Stimulated activated CD4-positive, alpha-beta T cell treated with anti-CD3 and anti-CD28 coated beads, Interleukin-4, amount 100 ng/mL, for 4 hours (primary cell): ENCODE results near the gene MAPK6.
"Not testable (repeated sequence)": the region's sequence is repeated elsewhere in the genome, so short reads cannot be mapped to it uniquely, and the experiment has no call there.

ENCODE experiments used
- DNase-seq, 2 experiments: peaks; one replicate each; pipeline ENCODE4 v3.0.0-alpha.2; 2020

MAPK6 gene

GRCh38 chr15:52018693-52019393 lies at the start of gene MAPK6:
MAPK6 (plus strand) TSS chr15:52019219; CDS start chr15:52046461, 27,242 bp downstream.
- DNase-seq: peak; percentile 94 to 97

DNA sequence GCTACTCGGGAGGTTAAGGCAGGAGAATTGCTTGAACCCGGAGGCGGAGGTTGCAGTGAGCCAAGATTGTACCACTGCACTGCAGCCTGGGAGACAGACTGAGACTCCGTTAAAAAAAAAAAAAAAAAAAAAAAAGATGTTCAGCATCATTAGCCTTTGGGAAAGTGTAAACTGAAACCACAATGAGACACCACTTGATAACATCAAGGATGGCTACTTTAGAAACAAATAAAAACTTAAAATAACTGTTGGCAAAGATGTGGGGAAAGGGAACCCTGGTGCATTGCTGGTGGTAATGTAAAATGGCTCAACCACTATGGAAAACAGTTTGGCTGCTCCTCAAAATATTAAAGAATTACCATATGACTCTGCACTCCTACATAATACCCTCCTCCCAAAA lies 49.3 kb upstream of the MAPK6 start:
- DNase-seq: no peak

- no peak for DNase-seq
Measured at GRCh38 chr15:51970132-51970817, 48.7 kb upstream of the MAPK6 start.

- DNase-seq: no peak
Measured at GRCh38 chr15:51971032-51971374, 48.0 kb upstream of the MAPK6 start.

DNA sequence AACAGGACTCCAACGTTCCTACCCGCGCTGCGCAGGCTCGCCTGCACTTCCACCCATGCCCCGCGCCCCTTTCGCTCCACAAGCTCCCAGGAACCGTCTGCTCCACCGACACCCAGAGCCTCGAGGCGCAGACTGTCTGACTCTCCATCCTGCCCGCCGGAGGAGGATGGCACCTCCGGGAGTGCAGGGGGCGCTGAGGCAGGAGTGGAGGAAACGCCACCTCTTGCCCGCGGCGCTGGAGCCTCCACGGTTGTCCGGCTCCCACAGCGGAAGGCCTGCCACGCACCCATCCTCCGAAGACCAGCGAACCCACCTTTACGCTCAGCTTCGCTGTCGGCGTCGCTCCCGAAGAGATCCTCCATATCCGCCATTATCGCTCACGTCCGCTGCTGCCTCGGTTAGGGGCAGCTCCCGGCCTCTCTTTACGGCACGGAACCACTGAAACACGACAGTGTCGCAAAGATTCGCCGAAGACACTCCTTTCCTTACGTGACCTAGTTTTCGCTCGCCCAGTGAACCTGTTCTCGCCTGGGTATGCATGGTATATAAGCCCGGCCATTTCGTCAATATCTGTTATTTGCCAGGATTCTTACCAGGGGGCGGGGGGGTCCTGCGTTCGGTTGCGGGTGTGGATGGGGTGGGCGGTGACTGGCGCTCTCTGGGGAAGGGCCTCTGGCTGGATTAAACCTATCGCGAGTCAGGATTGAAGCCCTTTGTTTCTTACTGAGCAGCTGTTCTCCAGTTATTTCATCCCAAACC lies 47.5 kb upstream of the MAPK6 start, which contains the start of gene LEO1:
Gene LEO1 (minus strand): TSS at position 404 of the 759 bp plus-strand sequence. CDS start 33 bp downstream, at position 371.
- peak; percentile 71 to 89 for DNase-seq

- DNase-seq: no peak
Measured at GRCh38 chr15:51973220-51973619, 45.8 kb upstream of the MAPK6 start.

DNA sequence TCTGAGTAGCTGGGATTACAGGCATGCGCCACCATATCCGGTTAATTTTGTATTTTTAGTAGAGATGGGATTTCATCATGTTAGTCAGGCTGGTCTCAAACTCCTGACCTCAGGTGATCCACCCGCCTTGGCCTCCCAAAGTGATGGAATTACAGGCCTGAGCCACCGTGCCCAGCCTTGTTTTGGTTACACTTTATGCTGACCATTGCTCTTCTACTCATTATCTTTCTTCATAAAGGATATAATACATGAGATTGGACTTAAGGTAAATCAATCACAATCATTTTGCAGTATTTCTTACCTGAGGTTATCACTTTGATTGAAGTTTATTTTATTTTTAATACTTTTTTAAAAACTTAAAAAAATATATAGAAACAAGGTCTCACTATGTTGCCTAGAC lies 45.2 kb upstream of the MAPK6 start:
- no peak for DNase-seq

DNA sequence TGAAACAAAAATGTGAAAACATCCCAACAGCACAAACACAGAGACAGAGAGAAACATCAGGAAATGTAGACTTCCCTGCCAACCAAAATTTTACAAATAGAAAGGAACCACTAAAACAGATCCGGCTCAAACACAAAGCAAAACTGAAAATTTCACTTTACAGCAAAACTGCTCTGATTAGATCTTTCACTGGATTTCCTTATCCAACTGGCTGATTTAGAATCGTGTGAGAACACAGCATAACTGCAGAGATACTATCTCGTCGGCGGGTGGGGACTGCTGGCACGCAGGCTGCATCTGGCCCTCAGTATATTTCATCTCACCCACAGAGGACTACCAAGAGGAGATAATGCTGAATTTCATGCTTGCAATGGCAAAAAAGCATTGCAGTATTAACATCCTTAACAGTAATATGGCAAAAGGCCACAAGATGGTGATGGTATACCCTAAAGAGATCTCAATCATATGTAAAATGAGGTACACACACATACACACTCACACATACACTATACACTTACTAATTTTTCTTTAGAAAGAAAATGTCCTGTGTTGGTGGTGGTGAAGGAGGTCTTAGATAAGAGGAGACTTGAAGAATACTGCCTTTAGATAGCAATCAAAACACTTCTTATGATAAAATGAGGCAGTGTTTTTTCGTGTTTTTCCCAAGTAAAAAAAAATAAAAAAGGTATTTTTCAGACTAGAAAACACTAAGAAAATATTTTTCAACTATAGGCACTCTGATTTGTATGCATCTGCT lies 36.8 kb upstream of the MAPK6 start:
- DNase-seq: peak; percentile 9 to 30

DNA sequence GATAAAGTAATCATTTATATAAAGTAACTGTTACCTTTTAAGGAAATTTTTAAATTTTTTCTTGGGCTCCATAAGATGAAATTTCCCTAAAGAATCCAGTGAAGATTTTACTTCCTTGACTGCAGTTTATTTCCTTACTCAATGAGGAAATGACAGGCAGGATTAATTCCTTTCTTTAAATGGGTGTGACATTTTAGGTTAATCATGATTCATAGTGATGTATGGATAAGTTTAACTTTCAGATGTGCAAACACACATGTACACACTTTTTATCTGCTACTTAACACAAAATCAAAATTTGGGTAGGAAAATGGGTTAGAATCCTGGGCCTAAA lies 36.3 kb upstream of the MAPK6 start:
- no peak for DNase-seq

DNA sequence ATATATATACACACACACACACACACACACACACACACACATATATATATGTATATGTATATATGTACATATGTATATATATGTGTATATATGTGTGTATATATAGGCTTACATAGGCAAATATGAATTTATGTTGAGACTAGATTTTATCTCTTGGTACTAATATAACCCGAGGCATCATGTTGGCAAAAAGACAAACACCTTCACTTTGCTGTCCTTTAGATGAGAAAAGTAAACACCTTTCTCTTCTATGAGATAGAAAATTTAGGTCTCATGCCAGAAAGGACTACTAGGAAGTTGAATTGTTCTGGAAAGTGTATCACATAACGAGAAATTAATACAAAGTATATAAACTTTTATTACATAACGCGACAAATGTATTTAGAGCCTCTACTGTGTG lies 27.9 kb upstream of the MAPK6 start:
- no peak for DNase-seq

- no peak for DNase-seq
Measured at GRCh38 chr15:51992953-51993352, 26.1 kb upstream of the MAPK6 start.

DNA sequence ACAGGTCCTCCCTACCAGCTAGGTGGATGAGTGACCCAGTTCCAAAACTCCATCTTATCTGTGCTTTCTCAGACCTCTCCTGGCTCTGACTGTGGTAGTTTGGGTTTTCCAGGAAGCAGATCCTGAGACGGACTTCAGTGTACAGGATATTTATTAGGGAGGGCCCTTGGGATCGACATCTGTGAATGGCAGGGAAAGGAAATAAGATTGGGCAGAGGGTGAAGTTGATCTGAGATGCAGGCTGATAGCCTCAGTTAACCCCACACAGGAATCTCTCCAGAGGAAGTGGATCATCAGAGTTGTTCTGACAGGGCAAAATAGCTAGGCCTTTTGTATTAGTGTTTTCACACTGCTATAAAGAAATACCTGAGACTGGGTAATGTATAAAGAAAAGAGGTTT lies 16.7 kb upstream of the MAPK6 start:
- DNase-seq: no peak

DNA sequence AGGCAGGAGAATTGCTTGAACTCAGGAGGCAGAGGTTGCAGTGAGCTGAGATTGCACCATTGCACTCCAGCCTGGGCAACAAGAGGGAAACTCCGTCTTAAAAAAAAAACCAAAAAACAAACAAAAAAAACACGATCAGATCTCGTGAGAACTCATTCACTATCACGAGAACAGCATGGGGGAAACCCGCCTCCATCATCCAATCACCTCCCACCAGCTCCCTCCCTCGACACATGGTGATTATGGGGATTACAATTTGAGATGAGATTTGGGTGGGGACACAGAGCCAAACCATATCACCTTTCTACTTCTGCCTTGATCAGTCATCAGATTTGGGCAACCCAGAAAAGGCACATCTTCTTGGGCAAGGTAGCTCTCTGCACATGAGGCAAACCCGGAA lies 15.9 kb upstream of the MAPK6 start:
- not testable (repeated sequence) for DNase-seq

DNA sequence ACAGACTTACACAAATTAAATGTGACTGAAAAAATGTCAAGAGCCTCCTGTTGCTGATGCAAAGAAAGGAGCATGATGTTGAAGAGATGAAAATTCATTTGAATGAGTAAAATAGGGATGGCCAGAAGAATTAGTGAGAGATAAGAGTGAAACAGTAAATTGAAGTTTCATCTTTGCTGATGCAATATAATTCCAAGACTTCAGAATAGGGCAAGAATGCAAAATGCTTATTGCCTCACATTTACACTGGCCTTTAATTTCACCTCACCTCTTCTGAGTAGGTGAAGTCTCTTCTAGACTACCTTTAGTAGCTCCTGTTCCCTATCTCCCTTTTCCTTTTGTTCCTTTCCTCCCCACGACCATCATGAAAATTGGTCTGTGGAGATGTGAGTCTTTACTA lies 15.3 kb upstream of the MAPK6 start:
- DNase-seq: no peak

GRCh38 chr15:52004806-52005205 lies 14.2 kb upstream of the MAPK6 start:
- no peak for DNase-seq

- DNase-seq: no peak
Measured at GRCh38 chr15:52005748-52006701, 13.0 kb upstream of the MAPK6 start.

DNA sequence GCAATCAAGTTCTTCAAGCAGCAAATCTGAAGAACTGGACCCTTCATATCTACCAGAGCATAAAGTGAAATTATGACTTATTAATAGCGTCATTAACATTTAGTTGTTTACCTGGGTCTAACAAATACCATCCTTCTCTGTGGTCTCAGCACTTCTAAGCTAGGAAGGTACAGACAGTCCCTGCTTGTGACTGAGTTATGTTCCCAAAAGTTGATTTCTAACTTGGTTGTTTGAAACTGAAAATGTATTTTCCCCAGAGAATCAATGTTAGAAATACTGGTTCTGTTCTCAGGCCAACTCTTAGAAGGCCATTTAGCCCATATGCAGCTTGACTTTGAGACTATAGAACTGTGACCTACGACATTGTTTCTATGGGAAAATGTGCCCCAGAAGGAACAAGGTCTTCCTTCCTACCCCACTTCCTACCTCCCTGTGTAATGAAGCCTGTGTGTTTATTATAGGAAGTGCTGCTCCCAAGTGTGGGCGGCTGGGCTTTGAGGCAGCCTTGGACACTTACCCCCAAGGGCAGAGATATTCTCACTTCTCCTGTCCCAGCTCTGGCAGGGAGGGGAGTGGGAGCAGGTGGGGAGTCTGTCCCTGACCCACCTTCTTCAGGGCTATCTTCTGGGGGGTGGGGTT lies 12.2 kb upstream of the MAPK6 start:
- no peak for DNase-seq

GRCh38 chr15:52008359-52008697 lies 10.7 kb upstream of the MAPK6 start:
- DNase-seq: no peak

GRCh38 chr15:52008698-52009434 lies 10.2 kb upstream of the MAPK6 start:
- DNase-seq: no peak

DNA sequence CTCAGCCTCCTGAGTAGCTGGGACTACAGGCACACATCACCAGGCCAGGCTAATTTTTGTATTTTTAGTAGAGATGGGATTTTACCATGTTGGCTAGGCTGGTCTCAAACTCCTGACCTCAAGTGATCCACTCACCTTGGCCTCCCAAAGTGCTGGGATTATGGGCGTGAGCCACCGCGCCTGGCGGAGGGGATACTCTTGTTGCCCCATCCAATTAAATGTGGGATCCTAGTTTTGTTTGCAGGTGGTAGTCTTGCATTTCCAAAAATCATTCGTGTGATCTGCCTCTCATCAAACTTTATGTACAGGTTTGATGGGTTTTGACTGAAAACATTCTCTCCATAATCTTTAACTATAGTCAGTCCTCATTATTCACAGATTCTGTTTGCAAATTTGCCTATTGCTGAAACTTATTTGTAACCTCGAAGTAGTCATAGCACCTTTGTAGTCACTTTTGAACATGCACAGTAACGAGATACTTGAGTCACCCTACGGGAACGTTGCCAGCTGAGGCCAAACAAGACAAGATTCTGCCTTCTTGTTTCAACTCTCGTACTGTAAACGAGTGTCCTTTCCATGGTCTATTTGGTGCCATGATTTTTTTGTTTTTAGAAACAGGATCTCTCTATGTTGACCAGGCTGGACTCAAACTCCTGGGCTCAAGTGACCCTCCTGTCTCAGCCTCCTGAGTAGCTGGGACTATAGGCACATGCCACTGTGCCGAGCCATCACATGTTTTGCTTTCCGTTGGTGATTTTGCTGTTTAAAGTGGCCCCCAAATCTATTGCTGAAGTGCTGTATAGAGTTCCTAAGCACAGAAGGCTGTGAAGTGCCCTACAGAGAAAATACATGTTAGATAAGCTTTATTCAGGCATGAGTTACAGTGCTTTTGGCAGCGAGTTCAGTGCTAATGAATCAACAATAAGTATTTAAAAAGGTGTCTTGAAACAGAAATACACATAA lies 8.1 kb upstream of the MAPK6 start:
- DNase-seq: peak in 1 of 2 experiments; percentile 35
